Gastroesophageal sphincter (tissue), 4 donors: Measurements from ENCODE around the gene BACH2. TPM values are rescaled to one million over a fixed set of nuclear protein-coding genes. Genes with fewer than 3 reads are reported as not detected.

Experiments used
- ATAC-seq: fragments of 150-250 bp; one replicate; pipeline ENCODE4 v1.9.1; 2016; ENCODE audit warnings: mild to moderate bottlenecking, moderate library complexity
- H3K27ac ChIP-seq, 4 donors: fragments of 200-600 bp; sonication (generic) in 3 of 4; 1 replicate in 3 of 4; 2 replicates in 1 of 4; pipeline ENCODE4 v1.5.1; 2016 to 2019
- H3K27me3 ChIP-seq: fragments of 200-600 bp; sonication (generic); one replicate; pipeline ENCODE4 v1.5.1; 2019
- H3K36me3 ChIP-seq, 2 donors: fragments of 200-600 bp; sonication (generic); one replicate each; pipeline ENCODE4 v1.5.1; 2019; ENCODE audit warnings: control low read depth in 1 of 2
- H3K4me1 ChIP-seq, 3 donors: fragments of 200-600 bp; sonication (generic); 1 replicate in 2 of 3; 2 replicates in 1 of 3; pipeline ENCODE4 v1.5.1; 2016 to 2019; ENCODE audit warnings: control low read depth in 2 of 3
- H3K4me3 ChIP-seq, 2 donors: fragments of 200-600 bp; sonication (generic); one replicate each; pipeline ENCODE4 v1.5.1; 2019; ENCODE audit warnings: mild to moderate bottlenecking in 1 of 2, moderate library complexity in 1 of 2
- H3K9me3 ChIP-seq, 3 donors: fragments of 200-600 bp; sonication (generic); one replicate each; pipeline ENCODE4 v1.5.1; 2017 to 2019; ENCODE audit warnings: control low read depth in 2 of 3
- EP300 ChIP-seq: sonication (generic); formaldehyde crosslinking; IDR thresholded peaks from one replicate; pipeline ENCODE4 v1.6.1; 2017; ENCODE audit warnings: antibody characterized with exemption, mild to moderate bottlenecking
- POLR2A ChIP-seq, 2 donors: fragments of 450-650 bp; IDR thresholded peaks; one replicate each; pipeline ENCODE4 v1.6.1; 2017; ENCODE audit warnings: antibody characterized with exemption in 2 of 2, mild to moderate bottlenecking in 2 of 2, moderate library complexity in 1 of 2
- POLR2AphosphoS5 ChIP-seq: sonication (generic); formaldehyde crosslinking; IDR thresholded peaks from one replicate; pipeline ENCODE4 v1.6.1; 2017; ENCODE audit warnings: antibody characterized with exemption
- WGBS, 2 donors: methylation state at CpG; one replicate each; pipeline ENCODE4 v1.1.5; 2018; ENCODE audit warnings: low coverage in 1 of 2; 5-methylcytosine and 5-hydroxymethylcytosine counted together
- total RNA-seq, 4 donors: library from RNA; depleted of rRNA; stranded (reverse); fragments of >200 nt; gene quantifications; one replicate each; pipeline ENCODE4 v1.1.0, GENCODE V29; 2016
- TF ChIP-seq, protein P1 (sequence below), 4 experiments: fragments of 200-600 bp in 2 of 4; fragments of 450-650 bp in 2 of 4; sonication (generic) in 1 of 4; IDR thresholded peaks; one replicate each; pipeline ENCODE4 v1.5.1; 2017 to 2019; ENCODE audit warnings: antibody characterized with exemption in 4 of 4, mild to moderate bottlenecking in 2 of 4, moderate library complexity in 2 of 4

Gene BACH2
- total RNA-seq, 4 donors from 2014 or later, result 3.5 to 10.4 (median 3.9) TPM

DNA sequence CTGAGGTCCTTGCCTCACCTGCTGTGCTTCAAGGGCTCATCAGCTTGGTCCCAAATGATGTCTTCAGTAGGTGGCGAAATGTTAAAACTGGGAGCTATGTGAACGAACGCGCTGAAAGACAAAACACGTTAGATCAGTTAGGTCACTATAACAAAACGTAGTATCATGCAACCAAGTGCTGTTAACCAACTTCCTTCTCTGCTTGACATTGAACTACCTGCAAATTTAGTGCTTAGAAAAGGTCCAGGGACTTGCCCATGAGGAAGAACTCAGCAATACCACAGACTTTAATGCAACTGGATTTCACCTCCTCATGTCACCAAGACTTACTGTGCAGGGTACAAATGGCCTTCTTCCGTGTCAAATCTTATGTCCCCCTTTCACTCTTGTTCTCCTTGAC lies 24.8 kb downstream of the BACH2 start:
- Histone ChIP-seq H3K4me3 (no peak overlapping the region), H3K27ac (no peak overlapping the region), H3K27me3 (no peaks in the 10 kb centered on the region), H3K36me3 (no peaks in the 10 kb centered on the region), H3K9me3 (peaks cover 0 to 9% (median 0%) of the 10 kb centered on the region in 3 donors), H3K4me1 (no peaks in the 10 kb centered on the region)
- 69 to 74% methylated on average over 6 to 7 of the region's 7 CpGs for WGBS, 2 donors
- ATAC-seq, result no peak
- TF ChIP-seq EP300 (no peak), POLR2AphosphoS5 (no peak)
- TF ChIP-seq, protein P1, sequence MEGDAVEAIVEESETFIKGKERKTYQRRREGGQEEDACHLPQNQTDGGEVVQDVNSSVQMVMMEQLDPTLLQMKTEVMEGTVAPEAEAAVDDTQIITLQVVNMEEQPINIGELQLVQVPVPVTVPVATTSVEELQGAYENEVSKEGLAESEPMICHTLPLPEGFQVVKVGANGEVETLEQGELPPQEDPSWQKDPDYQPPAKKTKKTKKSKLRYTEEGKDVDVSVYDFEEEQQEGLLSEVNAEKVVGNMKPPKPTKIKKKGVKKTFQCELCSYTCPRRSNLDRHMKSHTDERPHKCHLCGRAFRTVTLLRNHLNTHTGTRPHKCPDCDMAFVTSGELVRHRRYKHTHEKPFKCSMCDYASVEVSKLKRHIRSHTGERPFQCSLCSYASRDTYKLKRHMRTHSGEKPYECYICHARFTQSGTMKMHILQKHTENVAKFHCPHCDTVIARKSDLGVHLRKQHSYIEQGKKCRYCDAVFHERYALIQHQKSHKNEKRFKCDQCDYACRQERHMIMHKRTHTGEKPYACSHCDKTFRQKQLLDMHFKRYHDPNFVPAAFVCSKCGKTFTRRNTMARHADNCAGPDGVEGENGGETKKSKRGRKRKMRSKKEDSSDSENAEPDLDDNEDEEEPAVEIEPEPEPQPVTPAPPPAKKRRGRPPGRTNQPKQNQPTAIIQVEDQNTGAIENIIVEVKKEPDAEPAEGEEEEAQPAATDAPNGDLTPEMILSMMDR (IDR thresholded peaks at IDR 0.05), result no peak

DNA sequence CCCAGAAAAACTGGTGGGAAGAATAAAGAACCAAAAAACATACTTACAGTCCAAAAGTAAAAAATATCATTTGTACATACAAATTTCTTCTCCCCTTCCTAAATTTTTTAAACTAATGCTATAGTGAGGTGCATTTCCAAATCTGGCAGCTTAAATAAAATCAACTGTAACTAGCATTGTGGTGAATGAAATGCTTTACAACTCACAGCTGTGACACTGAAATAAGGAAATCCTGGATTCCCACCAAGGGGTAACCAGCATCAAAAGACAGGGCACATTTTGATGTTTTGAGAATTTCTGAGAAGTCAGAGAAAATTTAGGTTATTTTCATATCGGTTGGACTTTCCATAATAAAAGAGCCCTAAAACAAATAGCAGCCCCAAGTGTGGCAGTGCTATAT lies 27.3 kb downstream of the BACH2 start:
- Histone ChIP-seq H3K4me3 (no peak overlapping the region), H3K27me3 (no peaks in the 10 kb centered on the region), H3K4me1 (no peaks in the 10 kb centered on the region), H3K9me3 (peaks cover 0 to 9% (median 0%) of the 10 kb centered on the region in 3 donors), H3K36me3 (no peaks in the 10 kb centered on the region), H3K27ac (no peak overlapping the region)
- TF ChIP-seq POLR2AphosphoS5 (no peak), POLR2A (IDR thresholded peaks at IDR 0.05) (no peak), EP300 (no peak)
- TF ChIP-seq, protein P1 (IDR thresholded peaks at IDR 0.05), result no peak
- no peak for ATAC-seq
- WGBS, 2 donors, result 87% methylated on average over 1 of the region's 1 CpG; no CpG with 5 or more reads in 1 of the 2 donors

DNA sequence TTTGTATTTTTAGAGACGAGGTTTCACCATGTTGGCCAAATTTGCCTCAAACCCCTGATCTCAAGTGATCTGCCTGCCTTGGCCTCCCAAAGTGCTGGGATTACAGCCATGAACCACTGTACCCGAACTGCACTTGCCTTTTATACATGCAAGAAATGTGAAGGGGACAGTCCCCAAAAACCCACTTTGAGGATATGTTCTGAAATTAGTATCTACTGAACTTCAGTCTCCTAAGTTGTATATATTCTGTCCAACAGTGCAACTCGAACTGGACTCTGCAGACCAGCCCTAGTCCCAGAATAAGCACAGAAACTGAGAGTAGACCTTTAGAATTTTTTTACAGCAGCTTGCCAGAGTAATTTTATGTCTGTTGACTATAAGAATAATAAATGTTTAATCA lies 28.5 kb downstream of the BACH2 start:
- Histone ChIP-seq H3K27me3 (no peaks in the 10 kb centered on the region), H3K4me1 (peaks cover 4 to 9% (median 8%) of the 10 kb centered on the region in 3 donors), H3K36me3 (no peaks in the 10 kb centered on the region), H3K4me3 (no peak overlapping the region), H3K27ac (no peak overlapping the region), H3K9me3 (peaks cover 0 to 9% (median 0%) of the 10 kb centered on the region in 3 donors)
- 82 to 83% methylated on average over 3 of the region's 3 CpGs for WGBS, 2 donors
- TF ChIP-seq POLR2A (IDR thresholded peaks at IDR 0.05), result no peak
- TF ChIP-seq, protein P1 (IDR thresholded peaks at IDR 0.05), result no peak
- no peak for ATAC-seq

DNA sequence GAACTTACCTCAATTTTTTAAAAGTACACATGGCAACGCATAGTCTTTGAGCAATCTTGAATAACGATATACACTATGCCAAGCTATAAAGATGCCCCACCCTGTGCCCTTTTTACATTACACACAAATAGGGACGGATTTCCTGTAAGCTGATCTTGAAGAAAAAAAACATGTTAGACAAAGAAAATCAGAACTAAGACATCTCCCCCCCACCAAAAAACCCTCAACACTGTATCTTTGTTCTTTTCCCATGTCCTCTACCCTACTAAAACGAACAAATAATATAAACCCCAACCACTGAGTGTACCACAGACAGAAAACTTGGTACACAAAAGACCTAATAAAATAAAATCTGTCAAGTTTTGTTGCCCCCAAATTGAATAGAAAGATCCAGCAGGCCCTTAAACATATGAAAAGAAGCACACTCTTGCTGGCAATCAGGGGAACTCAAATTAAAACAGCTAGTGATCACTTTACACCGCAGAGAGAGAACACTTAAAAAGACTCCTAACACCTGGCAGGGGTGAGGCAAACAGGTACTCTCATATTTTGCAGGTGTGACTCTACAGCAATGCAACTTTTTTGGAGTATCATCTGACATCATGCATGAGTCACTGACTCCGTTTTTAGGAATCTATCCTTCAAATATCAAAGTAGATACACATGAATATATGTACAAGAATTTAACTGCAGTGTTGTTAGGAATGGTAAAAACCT lies 29.6 kb downstream of the BACH2 start:
- Histone ChIP-seq H3K27me3 (no peaks in the 10 kb centered on the region), H3K4me3 (no peak overlapping the region), H3K27ac (no peak overlapping the region), H3K4me1 (peaks cover 4 to 15% (median 10%) of the 10 kb centered on the region in 3 donors), H3K36me3 (no peaks in the 10 kb centered on the region), H3K9me3 (peaks cover 0 to 9% (median 0%) of the 10 kb centered on the region in 3 donors)
- TF ChIP-seq, protein P1 (IDR thresholded peaks at IDR 0.05), result no peak
- TF ChIP-seq EP300 (no peak), POLR2A (IDR thresholded peaks at IDR 0.05) (no peak), POLR2AphosphoS5 (no peak)
- ATAC-seq, result no peak
- WGBS, 2 donors, result 77 to 82% methylated on average over 6 of the region's 6 CpGs

DNA sequence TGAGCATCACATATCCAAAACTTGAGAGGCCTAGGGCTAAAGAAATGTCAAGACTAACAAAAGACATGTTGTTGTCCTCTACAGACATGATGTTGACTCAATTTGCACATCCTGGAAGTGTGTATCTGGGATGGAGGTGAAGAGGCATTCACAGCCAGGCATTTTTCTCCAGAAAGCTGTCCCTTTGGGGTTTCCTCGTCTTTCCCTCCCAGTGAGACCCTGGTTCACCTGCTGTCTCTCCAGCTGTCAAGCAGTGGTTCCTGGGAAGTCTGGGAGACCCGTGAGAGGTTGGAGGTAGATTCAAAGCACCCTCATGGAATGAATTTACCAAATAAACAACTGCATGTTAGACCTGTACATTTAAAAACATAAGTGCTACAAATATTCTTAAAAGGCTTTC lies 32.1 kb downstream of the BACH2 start:
- Histone ChIP-seq H3K27ac (peak overlapping the region in 1 of 4 donors; percentile 41), H3K4me1 (peaks cover 4 to 15% (median 10%) of the 10 kb centered on the region in 3 donors), H3K27me3 (no peaks in the 10 kb centered on the region), H3K9me3 (no peaks in the 10 kb centered on the region), H3K36me3 (no peaks in the 10 kb centered on the region), H3K4me3 (no peak overlapping the region)
- ATAC-seq, result no peak
- TF ChIP-seq, protein P1 (IDR thresholded peaks at IDR 0.05), result no peak
- TF ChIP-seq POLR2A (IDR thresholded peaks at IDR 0.05), result no peak
- no peak for TF ChIP-seq EP300
- no peak for TF ChIP-seq POLR2AphosphoS5
- 67 to 79% methylated on average over 1 to 2 of the region's 2 CpGs for WGBS, 2 donors
